ENCODE results near the gene AMDHD2.

Gene AMDHD2

GRCh38 chr16:2483939-2484897 lies 36.0 kb upstream of the AMDHD2 start:
- no peak for FAIRE-seq

- no peak for FAIRE-seq
These were observed 35.2 kb upstream of the AMDHD2 start for GRCh38 chr16:2484898-2485508.

- FAIRE-seq = no peak
These were observed 34.2 kb upstream of the AMDHD2 start for GRCh38 chr16:2485811-2486507.

GRCh38 chr16:2486645-2487516 lies 33.3 kb upstream of the AMDHD2 start:
- no peak for FAIRE-seq

GRCh38 chr16:2487517-2487842 lies 32.7 kb upstream of the AMDHD2 start:
- no peak for FAIRE-seq

- FAIRE-seq = no peak
These were observed 32.2 kb upstream of the AMDHD2 start for GRCh38 chr16:2487903-2488531.

GRCh38 chr16:2489581-2489980 lies 30.6 kb upstream of the AMDHD2 start:
- FAIRE-seq = no peak

- FAIRE-seq = no peak
These were observed 29.7 kb upstream of the AMDHD2 start for GRCh38 chr16:2490190-2491105.

- no peak for FAIRE-seq
These were observed 27.9 kb upstream of the AMDHD2 start for GRCh38 chr16:2492292-2492691.

- FAIRE-seq = no peak
These were observed 26.6 kb upstream of the AMDHD2 start for GRCh38 chr16:2493605-2494004.

- no peak for FAIRE-seq
These were observed 25.6 kb upstream of the AMDHD2 start for GRCh38 chr16:2494616-2495015.

GRCh38 chr16:2495041-2495440 lies 25.1 kb upstream of the AMDHD2 start:
- no peak for FAIRE-seq

GRCh38 chr16:2496223-2497115 lies 23.7 kb upstream of the AMDHD2 start:
- FAIRE-seq = no peak

GRCh38 chr16:2497116-2497630 lies 23.0 kb upstream of the AMDHD2 start:
- no peak for FAIRE-seq

- no peak for FAIRE-seq
These were observed 22.3 kb upstream of the AMDHD2 start for GRCh38 chr16:2497695-2498484.

- FAIRE-seq = no peak
These were observed 21.5 kb upstream of the AMDHD2 start for GRCh38 chr16:2498531-2499253.

GRCh38 chr16:2499454-2499853 lies 20.7 kb upstream of the AMDHD2 start:
- FAIRE-seq = no peak

GRCh38 chr16:2499890-2500429 lies 20.2 kb upstream of the AMDHD2 start:
- no peak for FAIRE-seq

Data from colon (tissue), 2 donors.